WTC11 (cell line): ENCODE data around the gene KCNK15. TPM values are rescaled to one million over a fixed set of nuclear protein-coding genes. Genes with fewer than 3 reads are reported as not detected.

Source experiments
- ATAC-seq: fragments of 200-7000 bp; cut with Tn5 transposase; 2 replicates; pipeline ENCODE4 v1.10.0; 2021; ENCODE audit warnings: mild to moderate bottlenecking, moderate library complexity
- CTCF ChIA-PET: fragments of 300-600 bp; sonication (Branson Sonifier 250); formaldehyde crosslinking; loops from one replicate; lab custom pipeline; 2021; ENCODE audit warnings: antibody characterized with exemption; lab: Charles Lee
- POLR2A ChIA-PET: fragments of 350-600 bp; sonication (Branson Sonifier 250); formaldehyde crosslinking; loops from one replicate; lab custom pipeline; 2021; ENCODE audit warnings: antibody characterized with exemption; lab: Charles Lee
- DNase-seq: peaks from one replicate; pipeline ENCODE4 v3.0.0; 2021; ENCODE audit warnings: low spot score
- H3K27ac Mint-ChIP-seq: 2 replicates; pipeline ENCODE4 v1.8.0; 2021; ENCODE audit warnings: mixed read lengths
- H3K27me3 Mint-ChIP-seq: 2 replicates; pipeline ENCODE4 v1.8.0; 2021; ENCODE audit warnings: low read depth, mild to moderate bottlenecking, moderate library complexity, mixed read lengths
- H3K36me3 Mint-ChIP-seq: 2 replicates; pipeline ENCODE4 v1.8.0; 2021; ENCODE audit warnings: mixed read lengths
- H3K4me1 Mint-ChIP-seq: 2 replicates; pipeline ENCODE4 v1.8.0; 2022; ENCODE audit warnings: mixed read lengths
- H3K4me3 Mint-ChIP-seq: 2 replicates; pipeline ENCODE4 v1.8.0; 2021; ENCODE audit warnings: mild to moderate bottlenecking, moderate library complexity, mixed read lengths
- H3K9me3 Mint-ChIP-seq: 2 replicates; pipeline ENCODE4 v1.8.0; 2021; ENCODE audit warnings: mixed read lengths
- ARID4B ChIP-seq: sonication (generic); formaldehyde crosslinking; IDR thresholded peaks from 2 replicates; pipeline ENCODE4 v1.8.0; 2023; ENCODE audit warnings: missing genetic modification reagents, mild to moderate bottlenecking, borderline replicate concordance
- ATF1 ChIP-seq: sonication (generic); formaldehyde crosslinking; IDR thresholded peaks from 2 replicates; pipeline ENCODE4 v1.8.1; 2023; ENCODE audit warnings: mild to moderate bottlenecking, moderate library complexity, missing genetic modification reagents
- CREB1 ChIP-seq: sonication (generic); formaldehyde crosslinking; IDR thresholded peaks from 2 replicates; pipeline ENCODE4 v1.8.0; 2023; ENCODE audit warnings: mild to moderate bottlenecking, missing genetic modification reagents
- FOXP1 ChIP-seq: sonication (generic); formaldehyde crosslinking; IDR thresholded peaks from 2 replicates; pipeline ENCODE4 v1.8.0; 2022; ENCODE audit warnings: missing genetic modification reagents, mild to moderate bottlenecking, moderate library complexity, borderline replicate concordance
- FOXP4 ChIP-seq: sonication (generic); formaldehyde crosslinking; IDR thresholded peaks from 2 replicates; pipeline ENCODE4 v1.8.0; 2022; ENCODE audit warnings: mild to moderate bottlenecking, missing genetic modification reagents
- MYBL2 ChIP-seq: sonication (generic); formaldehyde crosslinking; IDR thresholded peaks from 2 replicates; pipeline ENCODE4 v1.8.1; 2023; ENCODE audit warnings: mild to moderate bottlenecking, moderate library complexity, missing genetic modification reagents
- NR1H2 ChIP-seq: sonication (generic); formaldehyde crosslinking; IDR thresholded peaks from 2 replicates; pipeline ENCODE4 v1.9.0; 2021; ENCODE audit warnings: mild to moderate bottlenecking, moderate library complexity, missing genetic modification reagents
- PRRX2 ChIP-seq: fragments of 250-450 bp; sonication (Bioruptor Pico); IDR thresholded peaks from 2 replicates; pipeline ENCODE4 v1.8.0; 2021; ENCODE audit warnings: mild to moderate bottlenecking
- TEAD1 ChIP-seq: sonication (generic); formaldehyde crosslinking; IDR thresholded peaks from 2 replicates; pipeline ENCODE4 v1.8.0; 2022; ENCODE audit warnings: mild to moderate bottlenecking, missing genetic modification reagents
- TEAD4 ChIP-seq: sonication (generic); formaldehyde crosslinking; IDR thresholded peaks from 2 replicates; pipeline ENCODE4 v1.8.0; 2022; ENCODE audit warnings: mild to moderate bottlenecking, missing genetic modification reagents
- USF2 ChIP-seq: sonication (generic); formaldehyde crosslinking; IDR thresholded peaks from 2 replicates; pipeline ENCODE4 v1.8.1; 2023; ENCODE audit warnings: mild to moderate bottlenecking, missing genetic modification reagents, moderate library complexity
- ZMAT4 ChIP-seq: fragments of 250-450 bp; sonication (Bioruptor Pico); IDR thresholded peaks from 2 replicates; pipeline ENCODE4 v1.9.0; 2021; ENCODE audit warnings: mild to moderate bottlenecking
- ZNF263 ChIP-seq: sonication (generic); formaldehyde crosslinking; IDR thresholded peaks from 2 replicates; pipeline ENCODE4 v1.8.1; 2022; ENCODE audit warnings: low read depth, mild to moderate bottlenecking, moderate library complexity, missing genetic modification reagents
- ZNF396 ChIP-seq: fragments of 250-450 bp; sonication (Bioruptor Pico); IDR thresholded peaks from 2 replicates; pipeline ENCODE4 v1.8.0; 2021; ENCODE audit warnings: mild to moderate bottlenecking, moderate library complexity, borderline replicate concordance
- total RNA-seq: library from RNA; stranded (reverse); gene quantifications from 3 replicates; pipeline ENCODE4 v1.2.3, GENCODE V29; 2021
- TF ChIP-seq, protein P1 (sequence below): sonication (generic); formaldehyde crosslinking; IDR thresholded peaks from 2 replicates; pipeline ENCODE4 v1.8.0; 2023; ENCODE audit warnings: missing genetic modification reagents
- TF ChIP-seq, protein P2 (sequence below): fragments of 250-450 bp; sonication (Bioruptor Pico); IDR thresholded peaks from 2 replicates; pipeline ENCODE4 v1.9.0; 2021; ENCODE audit warnings: mild to moderate bottlenecking, borderline replicate concordance
- TF ChIP-seq, protein P3 (sequence below): sonication (generic); formaldehyde crosslinking; IDR thresholded peaks from 2 replicates; pipeline ENCODE4 v1.8.1; 2022; ENCODE audit warnings: mild to moderate bottlenecking, missing genetic modification reagents, moderate library complexity, borderline replicate concordance

The KCNK15 gene
- total RNA-seq, 1 experiment from 2014 or later = 0.24 TPM

DNA sequence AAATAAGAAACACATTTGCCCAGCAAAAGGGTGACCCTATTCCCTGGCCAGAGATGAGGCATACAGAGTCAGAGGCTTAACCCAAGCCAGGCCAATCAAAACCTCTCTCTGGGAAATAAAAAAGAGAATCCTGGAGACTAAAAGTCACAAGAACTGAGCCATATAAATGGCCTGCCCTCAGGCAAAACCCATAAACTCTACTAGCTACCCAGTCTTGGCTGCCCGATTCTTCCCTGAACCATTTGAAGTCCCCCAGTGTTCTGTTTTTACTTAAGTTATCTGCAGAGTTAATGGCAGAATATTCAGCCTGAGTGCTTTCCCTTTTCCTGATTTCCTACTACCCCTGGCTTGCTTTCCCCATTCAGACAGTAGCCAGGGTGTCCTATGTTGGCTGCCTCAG, 13.9 kb downstream of the KCNK15 start:
- Mint-ChIP-seq H3K4me3 (no peak overlapping the region), H3K9me3 (no peaks in the 10 kb centered on the region), H3K27me3 (no peaks in the 10 kb centered on the region), H3K4me1 (0 out of 2 replicates have a peak, but pooled peaks cover 2% of the 10 kb centered on the region), H3K27ac (no peak overlapping the region), H3K36me3 (no peaks in the 10 kb centered on the region)
- CTCF ChIA-PET = interaction anchor here (4.3 kb wide), 1 partner anchor 9 kb away, joined by 18 read pairs; no protein-coding TSS in a partner anchor
- POLR2A ChIA-PET = no interaction called here
- no peak for TF ChIP-seq ZMAT4
- no peak for TF ChIP-seq NR1H2 (CRISPR knock-in tag)
- TF ChIP-seq, protein P1, sequence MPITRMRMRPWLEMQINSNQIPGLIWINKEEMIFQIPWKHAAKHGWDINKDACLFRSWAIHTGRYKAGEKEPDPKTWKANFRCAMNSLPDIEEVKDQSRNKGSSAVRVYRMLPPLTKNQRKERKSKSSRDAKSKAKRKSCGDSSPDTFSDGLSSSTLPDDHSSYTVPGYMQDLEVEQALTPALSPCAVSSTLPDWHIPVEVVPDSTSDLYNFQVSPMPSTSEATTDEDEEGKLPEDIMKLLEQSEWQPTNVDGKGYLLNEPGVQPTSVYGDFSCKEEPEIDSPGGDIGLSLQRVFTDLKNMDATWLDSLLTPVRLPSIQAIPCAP (CRISPR knock-in tag) = no peak
- TF ChIP-seq, protein P2, sequence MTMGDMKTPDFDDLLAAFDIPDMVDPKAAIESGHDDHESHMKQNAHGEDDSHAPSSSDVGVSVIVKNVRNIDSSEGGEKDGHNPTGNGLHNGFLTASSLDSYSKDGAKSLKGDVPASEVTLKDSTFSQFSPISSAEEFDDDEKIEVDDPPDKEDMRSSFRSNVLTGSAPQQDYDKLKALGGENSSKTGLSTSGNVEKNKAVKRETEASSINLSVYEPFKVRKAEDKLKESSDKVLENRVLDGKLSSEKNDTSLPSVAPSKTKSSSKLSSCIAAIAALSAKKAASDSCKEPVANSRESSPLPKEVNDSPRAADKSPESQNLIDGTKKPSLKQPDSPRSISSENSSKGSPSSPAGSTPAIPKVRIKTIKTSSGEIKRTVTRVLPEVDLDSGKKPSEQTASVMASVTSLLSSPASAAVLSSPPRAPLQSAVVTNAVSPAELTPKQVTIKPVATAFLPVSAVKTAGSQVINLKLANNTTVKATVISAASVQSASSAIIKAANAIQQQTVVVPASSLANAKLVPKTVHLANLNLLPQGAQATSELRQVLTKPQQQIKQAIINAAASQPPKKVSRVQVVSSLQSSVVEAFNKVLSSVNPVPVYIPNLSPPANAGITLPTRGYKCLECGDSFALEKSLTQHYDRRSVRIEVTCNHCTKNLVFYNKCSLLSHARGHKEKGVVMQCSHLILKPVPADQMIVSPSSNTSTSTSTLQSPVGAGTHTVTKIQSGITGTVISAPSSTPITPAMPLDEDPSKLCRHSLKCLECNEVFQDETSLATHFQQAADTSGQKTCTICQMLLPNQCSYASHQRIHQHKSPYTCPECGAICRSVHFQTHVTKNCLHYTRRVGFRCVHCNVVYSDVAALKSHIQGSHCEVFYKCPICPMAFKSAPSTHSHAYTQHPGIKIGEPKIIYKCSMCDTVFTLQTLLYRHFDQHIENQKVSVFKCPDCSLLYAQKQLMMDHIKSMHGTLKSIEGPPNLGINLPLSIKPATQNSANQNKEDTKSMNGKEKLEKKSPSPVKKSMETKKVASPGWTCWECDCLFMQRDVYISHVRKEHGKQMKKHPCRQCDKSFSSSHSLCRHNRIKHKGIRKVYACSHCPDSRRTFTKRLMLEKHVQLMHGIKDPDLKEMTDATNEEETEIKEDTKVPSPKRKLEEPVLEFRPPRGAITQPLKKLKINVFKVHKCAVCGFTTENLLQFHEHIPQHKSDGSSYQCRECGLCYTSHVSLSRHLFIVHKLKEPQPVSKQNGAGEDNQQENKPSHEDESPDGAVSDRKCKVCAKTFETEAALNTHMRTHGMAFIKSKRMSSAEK (CRISPR knock-in tag) = no peak
- no peak for TF ChIP-seq TEAD4
- TF ChIP-seq ZNF396 (CRISPR knock-in tag) = no peak
- TF ChIP-seq, protein P3, sequence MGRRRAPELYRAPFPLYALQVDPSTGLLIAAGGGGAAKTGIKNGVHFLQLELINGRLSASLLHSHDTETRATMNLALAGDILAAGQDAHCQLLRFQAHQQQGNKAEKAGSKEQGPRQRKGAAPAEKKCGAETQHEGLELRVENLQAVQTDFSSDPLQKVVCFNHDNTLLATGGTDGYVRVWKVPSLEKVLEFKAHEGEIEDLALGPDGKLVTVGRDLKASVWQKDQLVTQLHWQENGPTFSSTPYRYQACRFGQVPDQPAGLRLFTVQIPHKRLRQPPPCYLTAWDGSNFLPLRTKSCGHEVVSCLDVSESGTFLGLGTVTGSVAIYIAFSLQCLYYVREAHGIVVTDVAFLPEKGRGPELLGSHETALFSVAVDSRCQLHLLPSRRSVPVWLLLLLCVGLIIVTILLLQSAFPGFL (CRISPR knock-in tag) = no peak
- no peak for TF ChIP-seq FOXP4 (CRISPR knock-in tag)
- no peak for TF ChIP-seq ARID4B (CRISPR knock-in tag)
- TF ChIP-seq MYBL2 (CRISPR knock-in tag) = no peak
- no peak for TF ChIP-seq PRRX2 (CRISPR knock-in tag)
- TF ChIP-seq FOXP1 (CRISPR knock-in tag) = no peak
- no peak for TF ChIP-seq CREB1 (CRISPR knock-in tag)
- TF ChIP-seq TEAD1 (CRISPR knock-in tag) = no peak
- no peak for TF ChIP-seq ZNF263 (CRISPR knock-in tag)
- TF ChIP-seq ATF1 (CRISPR knock-in tag) = no peak
- TF ChIP-seq USF2 (CRISPR knock-in tag) = no peak
- ATAC-seq = no peak
- DNase-seq = no peak
